WI38 (cell line): ENCODE results near the gene TCF4.

Experiments used
- H3K4me3 ChIP-seq: 2 replicates; pipeline ENCODE4 v1.5.1; 2011; ENCODE audit warnings: low read depth, mild to moderate bottlenecking, control low read depth, low read length
- TF ChIP-seq, protein P1 (sequence below): IDR thresholded peaks from 2 replicates; pipeline ENCODE4 v1.5.1; 2012; ENCODE audit warnings: low read depth, mild to moderate bottlenecking, control low read depth, low read length

Gene TCF4

GRCh38 chr18:55337908-55338521, 250.0 kb downstream of the TCF4 start:
- TF ChIP-seq, protein P1, sequence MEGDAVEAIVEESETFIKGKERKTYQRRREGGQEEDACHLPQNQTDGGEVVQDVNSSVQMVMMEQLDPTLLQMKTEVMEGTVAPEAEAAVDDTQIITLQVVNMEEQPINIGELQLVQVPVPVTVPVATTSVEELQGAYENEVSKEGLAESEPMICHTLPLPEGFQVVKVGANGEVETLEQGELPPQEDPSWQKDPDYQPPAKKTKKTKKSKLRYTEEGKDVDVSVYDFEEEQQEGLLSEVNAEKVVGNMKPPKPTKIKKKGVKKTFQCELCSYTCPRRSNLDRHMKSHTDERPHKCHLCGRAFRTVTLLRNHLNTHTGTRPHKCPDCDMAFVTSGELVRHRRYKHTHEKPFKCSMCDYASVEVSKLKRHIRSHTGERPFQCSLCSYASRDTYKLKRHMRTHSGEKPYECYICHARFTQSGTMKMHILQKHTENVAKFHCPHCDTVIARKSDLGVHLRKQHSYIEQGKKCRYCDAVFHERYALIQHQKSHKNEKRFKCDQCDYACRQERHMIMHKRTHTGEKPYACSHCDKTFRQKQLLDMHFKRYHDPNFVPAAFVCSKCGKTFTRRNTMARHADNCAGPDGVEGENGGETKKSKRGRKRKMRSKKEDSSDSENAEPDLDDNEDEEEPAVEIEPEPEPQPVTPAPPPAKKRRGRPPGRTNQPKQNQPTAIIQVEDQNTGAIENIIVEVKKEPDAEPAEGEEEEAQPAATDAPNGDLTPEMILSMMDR, result no peak
- no peak overlapping the region for H3K4me3 ChIP-seq

DNA sequence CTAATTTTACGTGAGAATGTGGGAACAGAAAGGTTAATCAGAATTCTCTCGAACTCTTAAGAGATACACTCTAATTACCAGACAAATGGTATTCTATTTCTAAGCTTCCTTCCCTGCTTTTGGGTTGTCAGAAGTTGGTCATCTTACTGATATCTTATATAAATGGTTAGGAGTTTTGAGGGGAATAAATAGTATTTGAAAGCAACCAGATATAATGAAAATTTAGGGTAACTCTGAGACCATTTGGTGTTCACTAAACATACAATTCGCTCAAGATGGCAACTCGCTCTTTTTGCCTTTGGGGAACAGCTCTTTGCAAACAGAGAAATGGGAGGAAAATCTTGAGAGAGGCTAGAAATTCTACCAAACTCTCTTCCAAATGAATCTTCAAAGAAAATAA, 250.9 kb downstream of the TCF4 start:
- TF ChIP-seq, protein P1, result no peak

DNA sequence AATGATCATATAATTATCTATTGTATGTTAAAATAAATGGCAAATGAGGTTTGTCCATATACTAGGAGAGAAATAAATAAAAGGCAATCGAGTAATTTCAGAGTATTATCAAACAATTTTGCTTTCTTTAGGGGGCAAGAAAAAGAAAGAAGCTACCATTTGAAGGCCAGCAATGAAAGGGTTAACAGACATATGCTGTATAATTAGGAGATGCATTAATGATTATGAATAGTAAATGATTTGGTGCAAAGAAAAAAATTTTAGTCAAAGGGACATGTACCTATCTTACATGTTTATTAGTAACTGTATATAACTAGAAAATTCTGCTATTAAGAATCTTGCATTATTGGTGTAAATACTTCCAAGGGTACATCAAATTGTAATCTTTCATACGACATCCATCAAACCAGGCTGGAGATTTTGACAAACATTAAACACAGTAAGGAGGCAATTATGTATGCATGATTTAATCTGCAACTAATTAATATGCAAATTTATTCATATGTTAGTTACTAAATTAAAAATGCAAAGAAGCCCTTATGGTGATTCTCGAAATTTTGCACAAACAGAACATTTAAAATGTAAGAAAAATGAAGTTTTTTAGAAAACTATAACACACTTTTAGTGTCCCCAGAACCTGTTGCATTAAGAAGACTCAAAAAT, 251.4 kb downstream of the TCF4 start:
- TF ChIP-seq, protein P1, result no peak
- H3K4me3 ChIP-seq, result no peak overlapping the region

More for the DNA sequence above, 250.9 kb downstream of the TCF4 start:
- H3K4me3 ChIP-seq, result no peak overlapping the region

DNA sequence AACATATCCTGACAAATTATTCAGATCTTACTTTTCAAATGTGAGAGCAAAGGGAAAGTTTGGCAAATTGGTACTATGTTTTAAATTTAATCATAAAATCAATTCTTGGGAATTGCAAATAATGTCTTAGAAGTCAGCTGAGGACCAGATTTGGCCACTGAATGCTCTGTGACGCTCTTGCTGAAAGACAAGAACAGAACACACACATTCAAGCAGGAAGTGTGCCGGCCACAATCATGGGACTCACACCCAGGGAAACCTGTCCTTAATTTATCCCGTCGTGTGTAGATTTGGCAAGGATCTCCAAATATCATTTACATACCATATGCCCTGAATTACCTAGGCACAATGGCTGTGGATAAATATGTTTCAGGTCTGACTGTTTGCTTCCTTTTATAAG, 253.1 kb downstream of the TCF4 start:
- TF ChIP-seq, protein P1, result no peak
- no peak overlapping the region for H3K4me3 ChIP-seq

DNA sequence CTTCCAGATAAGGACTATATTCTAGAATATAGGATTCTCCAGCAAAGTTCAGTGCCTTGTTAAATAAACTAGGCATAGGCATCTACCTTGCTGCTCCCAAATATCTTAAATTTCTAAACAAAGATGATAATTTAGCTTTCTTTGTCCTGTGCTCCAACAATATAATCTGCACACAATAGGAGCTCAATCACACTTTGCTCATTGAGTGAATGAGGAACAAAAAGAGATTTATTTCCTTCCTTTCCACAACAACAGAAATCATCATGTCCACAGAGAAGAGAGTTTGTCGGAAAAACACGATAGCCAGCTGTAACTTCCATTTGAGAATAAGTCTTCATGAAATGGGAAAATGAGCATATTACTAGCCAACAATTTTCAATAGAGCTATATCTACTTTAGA, 256.7 kb downstream of the TCF4 start:
- TF ChIP-seq, protein P1, result no peak
- H3K4me3 ChIP-seq, result no peak overlapping the region

- no peak overlapping the region for H3K4me3 ChIP-seq
- TF ChIP-seq, protein P1, result no peak
Measured at GRCh38 chr18:55328301-55328700, 259.7 kb downstream of the TCF4 start.

- TF ChIP-seq, protein P1, result no peak
- no peak overlapping the region for H3K4me3 ChIP-seq
Measured at GRCh38 chr18:55327454-55327853, 260.5 kb downstream of the TCF4 start.
